ENCODE data around the gene RNF225. TPM values are rescaled to one million over a fixed set of nuclear protein-coding genes. Genes with fewer than 3 reads are reported as not detected.
A peak's percentile ranks its signal among the peaks of the same experiment; 100 is the strongest.

RNF225 gene
- polyA plus RNA-seq, 1 of the 3 experiments (the other 2 are of a cell fraction), result 0.13 TPM

GRCh38 chr19:58364146-58364545, 31.3 kb upstream of the RNF225 start:
- Histone ChIP-seq H3K79me2 (ENCODE audit: insufficient read depth) (no peaks in the 10 kb centered on the region), H3K9me2 (no peaks in the 10 kb centered on the region), H3K36me3 (replicated peaks in 1 of 2; ENCODE audit: control insufficient read depth in 1 of 2, insufficient read depth in 2 of 2, low read length in 1 of 2) (no peaks in the 10 kb centered on the region), H3F3A (replicated peaks; ENCODE audit: insufficient read depth) (peaks cover 23% of the 10 kb centered on the region), H3K4me1 (ENCODE audit: control insufficient read depth in 1 of 2, insufficient read depth in 2 of 2, low read depth in 1 of 2, low read length in 1 of 2) (peaks cover 0 to 8% of the 10 kb centered on the region in 2 experiments; a peak in 2 of 4 replicates), H3K27me3 (ENCODE audit: insufficient read depth) (no peaks in the 10 kb centered on the region), H4K20me1 (ENCODE audit: insufficient read depth) (no peaks in the 10 kb centered on the region), H3K9ac (no peak overlapping the region), H3K9me3 (no peaks in the 10 kb centered on the region), H2AFZ (ENCODE audit: low read depth) (no peak overlapping the region), H3K4me2 (no peak overlapping the region), H3K4me3 (ENCODE audit: low read depth in 2 of 2, low read length in 1 of 2) (no peak overlapping the region), H3K27ac (ENCODE audit: low read depth in 2 of 2, low read length in 1 of 2) (no peak overlapping the region)
- WGBS (ENCODE audit: low lambda C conversion rate), result 92% methylated on average over 5 of the region's 5 CpGs
- no peak for DNase-seq
- TF ChIP-seq CTCF (IDR thresholded peaks at IDR 0.05), result no peak
- no peak for TF ChIP-seq EP300 (IDR thresholded peaks at IDR 0.05; ENCODE audit: borderline replicate concordance in 1 of 2, low read depth in 1 of 2, low read length in 1 of 2)
- no peak for TF ChIP-seq POLR2AphosphoS5 (IDR thresholded peaks at IDR 0.05; ENCODE audit: low read depth, low read length)
- no peak for TF ChIP-seq TCF12 (IDR thresholded peaks at IDR 0.05)
- TF ChIP-seq GATA2 (CRISPR knock-in tag; IDR thresholded peaks at IDR 0.05), result no peak
- TF ChIP-seq RXRA (IDR thresholded peaks at IDR 0.05; ENCODE audit: borderline replicate concordance, low read depth), result no peak
- no peak for TF ChIP-seq SIN3A (IDR thresholded peaks at IDR 0.05; ENCODE audit: borderline replicate concordance, low read depth, low read length)
- no peak for TF ChIP-seq TAF1 (IDR thresholded peaks at IDR 0.05; ENCODE audit: borderline replicate concordance, low read depth, low read length)
- no peak for TF ChIP-seq RCOR1 (IDR thresholded peaks at IDR 0.05; ENCODE audit: low read length)
- no peak for TF ChIP-seq NRF1 (IDR thresholded peaks at IDR 0.05; ENCODE audit: low read depth, low read length)
- no peak for TF ChIP-seq MAX (IDR thresholded peaks at IDR 0.05; ENCODE audit: low read depth)
- CTCF ChIA-PET, result interaction anchor here (0.7 to 2.5 kb wide), 3 partner anchors 10 to 17 kb away, joined by 3 to 12 read pairs (median 3); no protein-coding TSS in a partner anchor
- POLR2A ChIA-PET, result interaction anchor here (0.6 to 3.2 kb wide), 5 partner anchors 9 to 190 kb away, joined by 3 to 34 read pairs (median 6); partner anchors contain the start of genes CHMP2A and ZNF837

GRCh38 chr19:58366585-58367430, 28.6 kb upstream of the RNF225 start:
- Histone ChIP-seq H3K36me3 (replicated peaks in 1 of 2; ENCODE audit: control insufficient read depth in 1 of 2, insufficient read depth in 2 of 2, low read length in 1 of 2) (no peaks in the 10 kb centered on the region), H3K27ac (ENCODE audit: low read depth in 2 of 2, low read length in 1 of 2) (no peak overlapping the region), H3K4me1 (ENCODE audit: control insufficient read depth in 1 of 2, insufficient read depth in 2 of 2, low read depth in 1 of 2, low read length in 1 of 2) (peaks cover 0 to under 1% of the 10 kb centered on the region in 2 experiments; a peak in 1 of 4 replicates), H3K9me3 (no peaks in the 10 kb centered on the region), H3K9ac (no peak overlapping the region), H4K20me1 (ENCODE audit: insufficient read depth) (no peaks in the 10 kb centered on the region), H3K9me2 (no peaks in the 10 kb centered on the region), H2AFZ (ENCODE audit: low read depth) (no peak overlapping the region), H3K27me3 (ENCODE audit: insufficient read depth) (no peaks in the 10 kb centered on the region), H3K79me2 (ENCODE audit: insufficient read depth) (no peaks in the 10 kb centered on the region), H3K4me2 (no peak overlapping the region), H3F3A (replicated peaks; ENCODE audit: insufficient read depth) (peaks cover 12% of the 10 kb centered on the region), H3K4me3 (ENCODE audit: low read depth in 2 of 2, low read length in 1 of 2) (no peak overlapping the region)
- TF ChIP-seq REST (IDR thresholded peaks at IDR 0.05; ENCODE audit: low read depth, low read length), result no peak
- CTCF ChIA-PET, result interaction anchor here (1.0 to 1.2 kb wide), 2 partner anchors 11 to 13 kb away, joined by 3 read pairs; no protein-coding TSS in a partner anchor
- 90% methylated on average over 23 of the region's 32 CpGs for WGBS (ENCODE audit: low lambda C conversion rate)
- peak; percentile 31 for DNase-seq
- POLR2A ChIA-PET, result no interaction called here

Data from SK-N-SH (cell line).